Progenitor cell of endocrine pancreas (in vitro differentiated cells): ENCODE measurements around the gene CNTNAP5. TPM values are rescaled to one million over a fixed set of nuclear protein-coding genes. Genes with fewer than 3 reads are reported as not detected.

Experiments
- DNase-seq: peaks from one replicate; pipeline ENCODE4 v3.0.0; 2021; ENCODE audit warnings: low spot score; ENCODE audit not compliant: unreplicated experiment
- H3K27ac Mint-ChIP-seq: 2 replicates; pipeline ENCODE4 v1.8.0; 2021; ENCODE audit warnings: mild to moderate bottlenecking, moderate library complexity, mixed read lengths
- H3K27me3 Mint-ChIP-seq: 2 replicates; pipeline ENCODE4 v1.8.0; 2021; ENCODE audit warnings: mixed read lengths
- H3K36me3 Mint-ChIP-seq: 2 replicates; pipeline ENCODE4 v1.8.0; 2022; ENCODE audit warnings: mixed read lengths; ENCODE audit not compliant: insufficient read depth
- H3K4me1 Mint-ChIP-seq: 2 replicates; pipeline ENCODE4 v1.8.0; 2021; ENCODE audit warnings: low read depth, mixed read lengths
- H3K4me3 Mint-ChIP-seq: 2 replicates; pipeline ENCODE4 v1.8.0; 2021; ENCODE audit warnings: low read depth, mild to moderate bottlenecking, moderate library complexity, mixed read lengths
- H3K9me3 Mint-ChIP-seq: 2 replicates; pipeline ENCODE4 v1.8.0; 2021; ENCODE audit warnings: low read depth, mixed read lengths
- total RNA-seq: library from RNA; stranded (reverse); gene quantifications from 2 replicates; pipeline ENCODE4 v1.2.1, GENCODE V29; 2021
- TF ChIP-seq, protein P1 (sequence below): fragments of 200-600 bp; sonication (generic); IDR thresholded peaks from one replicate; pipeline ENCODE4 v1.5.0; 2021; ENCODE audit warnings: antibody characterized with exemption, mild to moderate bottlenecking; ENCODE audit not compliant: unreplicated experiment

Gene CNTNAP5
- total RNA-seq, 1 donor from 2014 or later: 5.3 TPM

DNA sequence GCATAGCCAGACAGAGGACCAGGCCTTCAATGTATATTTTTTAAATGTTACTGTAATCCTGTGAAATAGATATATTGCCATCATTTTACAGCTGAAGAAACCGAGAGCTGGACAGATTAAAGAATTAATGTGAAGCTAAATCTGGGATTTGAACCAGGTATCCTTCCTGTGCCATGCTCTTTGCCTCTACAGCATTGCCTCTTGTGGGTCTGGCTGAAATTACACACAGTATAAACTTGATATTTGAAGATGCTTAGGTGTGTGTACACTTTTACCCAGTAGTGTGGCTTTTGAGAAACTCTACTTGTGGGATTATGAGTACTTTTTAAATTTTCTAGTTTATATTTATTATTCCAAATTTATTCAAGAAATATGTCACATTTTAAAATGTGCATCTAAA, 264.5 kb downstream of the CNTNAP5 start:
- TF ChIP-seq, protein P1, sequence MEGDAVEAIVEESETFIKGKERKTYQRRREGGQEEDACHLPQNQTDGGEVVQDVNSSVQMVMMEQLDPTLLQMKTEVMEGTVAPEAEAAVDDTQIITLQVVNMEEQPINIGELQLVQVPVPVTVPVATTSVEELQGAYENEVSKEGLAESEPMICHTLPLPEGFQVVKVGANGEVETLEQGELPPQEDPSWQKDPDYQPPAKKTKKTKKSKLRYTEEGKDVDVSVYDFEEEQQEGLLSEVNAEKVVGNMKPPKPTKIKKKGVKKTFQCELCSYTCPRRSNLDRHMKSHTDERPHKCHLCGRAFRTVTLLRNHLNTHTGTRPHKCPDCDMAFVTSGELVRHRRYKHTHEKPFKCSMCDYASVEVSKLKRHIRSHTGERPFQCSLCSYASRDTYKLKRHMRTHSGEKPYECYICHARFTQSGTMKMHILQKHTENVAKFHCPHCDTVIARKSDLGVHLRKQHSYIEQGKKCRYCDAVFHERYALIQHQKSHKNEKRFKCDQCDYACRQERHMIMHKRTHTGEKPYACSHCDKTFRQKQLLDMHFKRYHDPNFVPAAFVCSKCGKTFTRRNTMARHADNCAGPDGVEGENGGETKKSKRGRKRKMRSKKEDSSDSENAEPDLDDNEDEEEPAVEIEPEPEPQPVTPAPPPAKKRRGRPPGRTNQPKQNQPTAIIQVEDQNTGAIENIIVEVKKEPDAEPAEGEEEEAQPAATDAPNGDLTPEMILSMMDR: no peak
- Mint-ChIP-seq H3K9me3 (no peaks in the 10 kb centered on the region), H3K4me3 (no peak overlapping the region), H3K27ac (no peak overlapping the region), H3K4me1 (no peaks in the 10 kb centered on the region), H3K27me3 (no peaks in the 10 kb centered on the region), H3K36me3 (no peaks in the 10 kb centered on the region)
- no peak for DNase-seq

DNA sequence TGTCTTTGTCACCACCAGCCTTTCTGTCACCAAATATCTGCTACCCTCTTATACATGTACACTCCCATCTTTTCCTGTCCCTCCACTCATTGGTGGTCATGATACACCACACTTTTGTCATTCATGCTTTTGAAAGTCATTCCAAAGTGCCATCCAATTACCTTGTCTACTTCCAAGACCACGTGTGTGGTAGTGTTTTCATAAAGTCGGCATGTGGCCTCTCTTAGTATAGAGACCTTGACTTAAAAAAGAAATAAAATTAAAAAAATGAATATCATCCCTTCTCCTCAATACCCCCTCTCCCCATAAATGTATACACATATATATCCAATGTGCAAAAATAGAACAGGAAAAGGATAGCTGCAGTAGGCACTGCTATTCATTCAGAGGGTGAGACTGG, 271.4 kb downstream of the CNTNAP5 start:
- Mint-ChIP-seq H3K9me3 (no peaks in the 10 kb centered on the region), H3K4me3 (no peak overlapping the region), H3K4me1 (peaks cover 24% of the 10 kb centered on the region), H3K27me3 (no peaks in the 10 kb centered on the region), H3K27ac (no peak overlapping the region), H3K36me3 (no peaks in the 10 kb centered on the region)
- DNase-seq: no peak
- TF ChIP-seq, protein P1: no peak

DNA sequence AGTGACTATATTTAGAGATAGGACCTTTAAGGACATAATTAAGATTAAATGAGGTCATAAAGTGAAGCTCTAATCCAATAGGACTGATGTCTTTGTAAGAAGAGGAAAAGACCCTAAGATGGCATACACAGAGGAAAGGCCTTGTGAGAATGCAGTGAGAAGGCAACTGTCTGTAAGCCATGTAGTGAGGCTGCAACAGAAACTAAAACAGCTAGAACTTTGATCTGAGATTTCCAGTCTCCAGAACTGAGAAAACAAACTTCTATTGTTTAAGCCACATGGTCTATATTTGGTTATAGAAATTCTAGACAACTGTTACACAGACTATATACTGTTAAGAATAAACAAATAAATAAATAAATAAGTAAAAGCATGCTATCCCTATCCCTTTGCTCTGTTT, 276.8 kb downstream of the CNTNAP5 start:
- Mint-ChIP-seq H3K9me3 (no peaks in the 10 kb centered on the region), H3K4me3 (no peak overlapping the region), H3K27me3 (no peaks in the 10 kb centered on the region), H3K4me1 (peaks cover 35% of the 10 kb centered on the region), H3K36me3 (no peaks in the 10 kb centered on the region), H3K27ac (no peak overlapping the region)
- TF ChIP-seq, protein P1: no peak
- no peak for DNase-seq

DNA sequence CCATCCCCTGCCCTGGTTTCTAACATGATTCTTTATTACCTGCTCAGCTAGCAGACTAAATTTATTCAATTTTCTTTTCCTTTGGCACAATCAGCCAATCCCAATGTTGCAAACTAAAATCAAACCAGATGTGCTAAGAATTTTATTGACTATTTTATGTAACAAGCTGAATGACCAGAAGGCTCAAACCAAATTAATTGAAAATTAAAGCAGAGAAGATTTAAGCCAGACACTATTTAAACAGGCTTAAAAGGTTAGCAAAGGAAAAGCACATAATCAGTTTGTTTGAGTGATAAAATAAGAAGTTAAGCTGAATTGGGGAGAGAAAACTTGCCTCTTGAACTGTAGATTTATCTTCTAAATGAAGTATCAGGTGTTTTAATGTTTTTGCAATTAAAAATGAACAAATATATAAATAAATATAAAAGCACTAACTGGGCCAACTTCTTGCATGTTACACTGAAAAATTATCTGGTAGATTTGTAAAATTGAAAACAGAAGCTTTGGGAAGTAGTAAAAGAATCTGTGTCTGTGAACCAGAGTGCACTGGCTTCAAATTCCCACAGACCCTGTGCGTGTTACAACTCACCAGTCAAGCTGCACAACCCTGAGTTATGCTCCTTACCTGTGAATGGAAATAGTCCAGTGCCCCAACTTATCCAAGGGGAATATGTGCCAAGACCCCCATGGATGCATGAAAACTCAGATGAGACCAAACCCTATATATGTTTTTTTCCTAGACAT, 283.4 kb downstream of the CNTNAP5 start:
- Mint-ChIP-seq H3K9me3 (no peaks in the 10 kb centered on the region), H3K4me1 (peaks cover 4% of the 10 kb centered on the region), H3K27ac (no peak overlapping the region), H3K4me3 (no peak overlapping the region), H3K36me3 (no peaks in the 10 kb centered on the region), H3K27me3 (no peaks in the 10 kb centered on the region)
- TF ChIP-seq, protein P1: no peak
- no peak for DNase-seq

DNA sequence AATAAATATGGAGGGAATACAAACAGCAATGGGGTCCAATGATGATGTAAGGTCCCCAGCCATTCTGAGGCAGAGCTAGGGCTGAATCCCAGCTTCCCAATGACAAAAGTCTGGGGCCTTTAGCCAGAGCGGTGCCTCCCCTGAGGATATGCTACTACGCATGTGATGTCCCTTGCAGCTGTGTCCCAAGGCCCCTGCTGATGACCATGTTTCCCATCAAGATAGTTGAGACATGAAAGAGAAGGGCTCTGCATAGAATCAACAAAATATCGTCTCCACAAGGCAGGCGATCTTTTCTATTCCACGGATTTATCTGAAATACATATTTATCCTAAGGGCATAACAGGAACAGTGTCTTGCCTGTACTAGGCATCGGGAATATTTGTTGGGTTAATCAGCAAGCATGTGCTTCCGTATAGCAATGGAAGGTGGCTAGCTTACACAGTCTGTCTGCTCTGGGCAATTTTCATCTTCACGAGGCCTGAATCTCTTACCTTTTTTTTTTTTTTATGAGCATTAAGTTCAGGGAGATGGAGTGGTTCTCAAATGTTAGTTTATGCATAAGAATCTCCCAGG, 284.6 kb downstream of the CNTNAP5 start:
- H3K27me3 Mint-ChIP-seq: no peaks in the 10 kb centered on the region
- H3K4me3 Mint-ChIP-seq: no peak overlapping the region
- H3K4me1 Mint-ChIP-seq: peaks cover 4% of the 10 kb centered on the region
- no peaks in the 10 kb centered on the region for H3K9me3 Mint-ChIP-seq
- DNase-seq: no peak
- H3K27ac Mint-ChIP-seq: no peak overlapping the region
- no peaks in the 10 kb centered on the region for H3K36me3 Mint-ChIP-seq
- TF ChIP-seq, protein P1: no peak
